HG03439 (cell line): ENCODE results near the gene ATXN10.
"Not testable (repeated sequence)": the region's sequence is repeated elsewhere in the genome, so short reads cannot be mapped to it uniquely, and the experiment has no call there.

Experiments used
- ATAC-seq: cut with Tn5 transposase; IDR thresholded peaks from one replicate; pipeline ENCODE4 v1.9.1; 2021; ENCODE audit warnings: mild to moderate bottlenecking, moderate library complexity; ENCODE audit not compliant: unreplicated experiment

Gene ATXN10

GRCh38 chr22:45707605-45708004, 36.0 kb downstream of the ATXN10 start:
- no peak for ATAC-seq

GRCh38 chr22:45708145-45708544, 36.5 kb downstream of the ATXN10 start:
- no peak for ATAC-seq

GRCh38 chr22:45709060-45709739, 37.6 kb downstream of the ATXN10 start:
- no peak for ATAC-seq

GRCh38 chr22:45709866-45710265, 38.2 kb downstream of the ATXN10 start:
- no peak for ATAC-seq

- ATAC-seq, result no peak
Observed at GRCh38 chr22:45710469-45710868, 38.8 kb downstream of the ATXN10 start.

- not testable (repeated sequence) for ATAC-seq
Observed at GRCh38 chr22:45714390-45714789, 42.8 kb downstream of the ATXN10 start.

GRCh38 chr22:45717789-45718188, 46.2 kb downstream of the ATXN10 start:
- no peak for ATAC-seq

GRCh38 chr22:45718391-45718790, 46.8 kb downstream of the ATXN10 start:
- no peak for ATAC-seq

- ATAC-seq, result no peak
Observed at GRCh38 chr22:45720839-45721378, 49.3 kb downstream of the ATXN10 start.

- ATAC-seq, result no peak
Observed at GRCh38 chr22:45722006-45722405, 50.4 kb downstream of the ATXN10 start.

- ATAC-seq, result no peak
Observed at GRCh38 chr22:45726081-45726480, 54.4 kb downstream of the ATXN10 start.

- no peak for ATAC-seq
Observed at GRCh38 chr22:45731041-45731797, 59.6 kb downstream of the ATXN10 start.

- ATAC-seq, result no peak
Observed at GRCh38 chr22:45731798-45732495, 60.3 kb downstream of the ATXN10 start.

GRCh38 chr22:45735273-45735672, 63.6 kb downstream of the ATXN10 start:
- no peak for ATAC-seq

GRCh38 chr22:45738206-45738605, 66.6 kb downstream of the ATXN10 start:
- ATAC-seq, result no peak

GRCh38 chr22:45740236-45740635, 68.6 kb downstream of the ATXN10 start:
- no peak for ATAC-seq

GRCh38 chr22:45742866-45743450, 71.3 kb downstream of the ATXN10 start:
- ATAC-seq, result no peak

- no peak for ATAC-seq
Observed at GRCh38 chr22:45743687-45744086, 72.1 kb downstream of the ATXN10 start.

- ATAC-seq, result no peak
Observed at GRCh38 chr22:45744442-45744841, 72.8 kb downstream of the ATXN10 start.

- ATAC-seq, result no peak
Observed at GRCh38 chr22:45750626-45751025, 79.0 kb downstream of the ATXN10 start.

GRCh38 chr22:45752036-45752435, 80.4 kb downstream of the ATXN10 start:
- no peak for ATAC-seq
